ENCODE data around the gene DPY19L2. TPM values are rescaled to one million over a fixed set of nuclear protein-coding genes. Genes with fewer than 3 reads are reported as not detected.
"Not testable (repeated sequence)": the region's sequence is repeated elsewhere in the genome, so short reads cannot be mapped to it uniquely, and the experiment has no call there.

The DPY19L2 gene
- total and polyA plus RNA-seq, 4 donors, result 1.5 to 40.8 (median 10.7) TPM

- H3K27ac ChIP-seq (ENCODE audit: low read depth in 1 of 2, low read length in 2 of 2); ATAC-seq (ENCODE audit: low FRiP score); H3K27me3 ChIP-seq (ENCODE audit: control insufficient read depth in 1 of 2, insufficient read depth in 2 of 2, low read length in 1 of 2); intact Hi-C loops (cut with DNase I); H3K9me3 ChIP-seq (ENCODE audit: control insufficient read depth, low read length); H3K36me3 ChIP-seq (ENCODE audit: control insufficient read depth in 1 of 2, insufficient read depth in 2 of 2, low read length in 1 of 2); H3K4me1 ChIP-seq (ENCODE audit: control insufficient read depth in 1 of 2, insufficient read depth in 2 of 2, low read length in 2 of 2); DNase-seq; H3K4me3 ChIP-seq (ENCODE audit: low read length in 2 of 2): not testable (repeated sequence)
- WGBS, 2 donors, result 8 to 16% methylated on average over 2 of the region's 2 CpGs
Measured at GRCh38 chr12:63672550-63672949, 4.3 kb upstream of the DPY19L2 start.

- not testable (repeated sequence) for H3K27ac ChIP-seq (ENCODE audit: low read depth in 1 of 2, low read length in 2 of 2); DNase-seq; H3K4me1 ChIP-seq (ENCODE audit: control insufficient read depth in 1 of 2, insufficient read depth in 2 of 2, low read length in 2 of 2); H3K27me3 ChIP-seq (ENCODE audit: control insufficient read depth in 1 of 2, insufficient read depth in 2 of 2, low read length in 1 of 2); H3K9me3 ChIP-seq (ENCODE audit: control insufficient read depth, low read length); ATAC-seq (ENCODE audit: low FRiP score); H3K4me3 ChIP-seq (ENCODE audit: low read length in 2 of 2); H3K36me3 ChIP-seq (ENCODE audit: control insufficient read depth in 1 of 2, insufficient read depth in 2 of 2, low read length in 1 of 2)
- 91 to 95% methylated on average over 1 of the region's 1 CpG for WGBS, 2 donors
- intact Hi-C loops (cut with DNase I), result loop anchor here (5.0 to 10.0 kb wide), 2 partner anchors 135 to 518 kb away; partner anchors contain the start of gene AVPR1A (in 1 of the 2)
Measured at GRCh38 chr12:63669936-63670335, 1.6 kb upstream of the DPY19L2 start.

GRCh38 chr12:63669427-63669826, 1.1 kb upstream of the DPY19L2 start:
- DNase-seq; H3K27ac ChIP-seq (ENCODE audit: low read depth in 1 of 2, low read length in 2 of 2); H3K4me1 ChIP-seq (ENCODE audit: control insufficient read depth in 1 of 2, insufficient read depth in 2 of 2, low read length in 2 of 2); H3K27me3 ChIP-seq (ENCODE audit: control insufficient read depth in 1 of 2, insufficient read depth in 2 of 2, low read length in 1 of 2); ATAC-seq (ENCODE audit: low FRiP score); H3K36me3 ChIP-seq (ENCODE audit: control insufficient read depth in 1 of 2, insufficient read depth in 2 of 2, low read length in 1 of 2); H3K9me3 ChIP-seq (ENCODE audit: control insufficient read depth, low read length); H3K4me3 ChIP-seq (ENCODE audit: low read length in 2 of 2): not testable (repeated sequence)
- 49 to 62% methylated on average over 4 to 6 of the region's 8 CpGs for WGBS, 2 donors
- intact Hi-C loops (cut with DNase I), result loop anchor here (5.0 to 10.0 kb wide), 2 partner anchors 135 to 517 kb away; partner anchors contain the start of gene AVPR1A (in 1 of the 2)

GRCh38 chr12:63668800-63669365, 590 bp upstream of the DPY19L2 start:
- ATAC-seq (ENCODE audit: low FRiP score), result peak; percentile 76
- not testable (repeated sequence) for H3K9me3 ChIP-seq (ENCODE audit: control insufficient read depth, low read length)

GRCh38 chr12:63663005-63663404, 5.3 kb downstream of the DPY19L2 start:
- H3K9me3 ChIP-seq (ENCODE audit: control insufficient read depth, low read length); H3K36me3 ChIP-seq (ENCODE audit: control insufficient read depth in 1 of 2, insufficient read depth in 2 of 2, low read length in 1 of 2); H3K4me1 ChIP-seq (ENCODE audit: control insufficient read depth in 1 of 2, insufficient read depth in 2 of 2, low read length in 2 of 2); ATAC-seq (ENCODE audit: low FRiP score); H3K4me3 ChIP-seq (ENCODE audit: low read length in 2 of 2); DNase-seq; H3K27me3 ChIP-seq (ENCODE audit: control insufficient read depth in 1 of 2, insufficient read depth in 2 of 2, low read length in 1 of 2); H3K27ac ChIP-seq (ENCODE audit: low read depth in 1 of 2, low read length in 2 of 2): not testable (repeated sequence)
- WGBS, 2 donors, result 90 to 93% methylated on average over 7 of the region's 7 CpGs
- intact Hi-C loops (cut with DNase I), result loop anchor here in 1 of 2 donors (10.0 kb wide), 1 partner anchor 142 kb away; no protein-coding TSS in a partner anchor

More at GRCh38 chr12:63668800-63669365, 590 bp upstream of the DPY19L2 start:
- not testable (repeated sequence) for H3K27me3 ChIP-seq (ENCODE audit: control insufficient read depth in 1 of 2, insufficient read depth in 2 of 2, low read length in 1 of 2); H3K4me1 ChIP-seq (ENCODE audit: control insufficient read depth in 1 of 2, insufficient read depth in 2 of 2, low read length in 2 of 2); H3K27ac ChIP-seq (ENCODE audit: low read depth in 1 of 2, low read length in 2 of 2); H3K36me3 ChIP-seq (ENCODE audit: control insufficient read depth in 1 of 2, insufficient read depth in 2 of 2, low read length in 1 of 2)
- intact Hi-C loops (cut with DNase I), result loop anchor here (5.0 to 10.0 kb wide), 2 partner anchors 136 to 517 kb away; partner anchors contain the start of gene AVPR1A (in 1 of the 2)
- WGBS, 2 donors, result 0 to 1% methylated on average over 38 to 44 of the region's 44 CpGs
- peak; percentile 42 to 75 for DNase-seq
- peak overlapping the region; percentile 51 to 68 for H3K4me3 ChIP-seq (ENCODE audit: low read length in 2 of 2)

GRCh38 chr12:63658501-63658900, 9.8 kb downstream of the DPY19L2 start:
- H3K9me3 ChIP-seq (ENCODE audit: control insufficient read depth, low read length); DNase-seq; ATAC-seq (ENCODE audit: low FRiP score); intact Hi-C loops (cut with DNase I); H3K4me3 ChIP-seq (ENCODE audit: low read length in 2 of 2); H3K36me3 ChIP-seq (ENCODE audit: control insufficient read depth in 1 of 2, insufficient read depth in 2 of 2, low read length in 1 of 2); H3K27ac ChIP-seq (ENCODE audit: low read depth in 1 of 2, low read length in 2 of 2); H3K27me3 ChIP-seq (ENCODE audit: control insufficient read depth in 1 of 2, insufficient read depth in 2 of 2, low read length in 1 of 2); H3K4me1 ChIP-seq (ENCODE audit: control insufficient read depth in 1 of 2, insufficient read depth in 2 of 2, low read length in 2 of 2): not testable (repeated sequence)
- WGBS, 2 donors, result 98% methylated on average over 3 of the region's 3 CpGs

GRCh38 chr12:63656407-63656806, 11.9 kb downstream of the DPY19L2 start:
- intact Hi-C loops (cut with DNase I); H3K36me3 ChIP-seq (ENCODE audit: control insufficient read depth in 1 of 2, insufficient read depth in 2 of 2, low read length in 1 of 2); H3K27ac ChIP-seq (ENCODE audit: low read depth in 1 of 2, low read length in 2 of 2); H3K4me3 ChIP-seq (ENCODE audit: low read length in 2 of 2); DNase-seq; ATAC-seq (ENCODE audit: low FRiP score); H3K4me1 ChIP-seq (ENCODE audit: control insufficient read depth in 1 of 2, insufficient read depth in 2 of 2, low read length in 2 of 2); H3K27me3 ChIP-seq (ENCODE audit: control insufficient read depth in 1 of 2, insufficient read depth in 2 of 2, low read length in 1 of 2); H3K9me3 ChIP-seq (ENCODE audit: control insufficient read depth, low read length): not testable (repeated sequence)
- 89 to 93% methylated on average over 2 of the region's 2 CpGs for WGBS, 2 donors

GRCh38 chr12:63655543-63656257, 12.6 kb downstream of the DPY19L2 start:
- WGBS, 2 donors, result 30 to 36% methylated on average over 5 of the region's 5 CpGs
- ATAC-seq (ENCODE audit: low FRiP score); intact Hi-C loops (cut with DNase I): not testable (repeated sequence)

GRCh38 chr12:63654481-63654880, 13.8 kb downstream of the DPY19L2 start:
- H3K27me3 ChIP-seq (ENCODE audit: control insufficient read depth in 1 of 2, insufficient read depth in 2 of 2, low read length in 1 of 2); H3K36me3 ChIP-seq (ENCODE audit: control insufficient read depth in 1 of 2, insufficient read depth in 2 of 2, low read length in 1 of 2); DNase-seq; intact Hi-C loops (cut with DNase I); ATAC-seq (ENCODE audit: low FRiP score); H3K9me3 ChIP-seq (ENCODE audit: control insufficient read depth, low read length); H3K27ac ChIP-seq (ENCODE audit: low read depth in 1 of 2, low read length in 2 of 2); H3K4me3 ChIP-seq (ENCODE audit: low read length in 2 of 2); H3K4me1 ChIP-seq (ENCODE audit: control insufficient read depth in 1 of 2, insufficient read depth in 2 of 2, low read length in 2 of 2): not testable (repeated sequence)
- 65 to 69% methylated on average over 5 of the region's 5 CpGs for WGBS, 2 donors

More at GRCh38 chr12:63655543-63656257, 12.6 kb downstream of the DPY19L2 start:
- not testable (repeated sequence) for DNase-seq; H3K9me3 ChIP-seq (ENCODE audit: control insufficient read depth, low read length); H3K27me3 ChIP-seq (ENCODE audit: control insufficient read depth in 1 of 2, insufficient read depth in 2 of 2, low read length in 1 of 2); H3K36me3 ChIP-seq (ENCODE audit: control insufficient read depth in 1 of 2, insufficient read depth in 2 of 2, low read length in 1 of 2); H3K4me3 ChIP-seq (ENCODE audit: low read length in 2 of 2); H3K4me1 ChIP-seq (ENCODE audit: control insufficient read depth in 1 of 2, insufficient read depth in 2 of 2, low read length in 2 of 2); H3K27ac ChIP-seq (ENCODE audit: low read depth in 1 of 2, low read length in 2 of 2)

All from aorta (tissue), 5 donors.